Activated T-helper 2 cell treated with anti-CD3 and anti-CD28 coated beads, Interferon-gamma antibody, Interleukin-2, Interleukin-4, amounts not matched to agents 10 μg/mL and 5 μg/mL and 100 μg/mL, durations not matched to agents 14 hours and 24 hours and 36 hours (primary cell): Measurements from ENCODE around the gene ATP6AP1. TPM values are rescaled to one million over a fixed set of nuclear protein-coding genes. Genes with fewer than 3 reads are reported as not detected.
A peak's percentile ranks its signal among the peaks of the same experiment; 100 is the strongest.
"Not testable (repeated sequence)": the region's sequence is repeated elsewhere in the genome, so short reads cannot be mapped to it uniquely, and the experiment has no call there.

Experiments used
- DNase-seq: peaks from one replicate; pipeline ENCODE4 v3.0.0; 2021; ENCODE audit warnings: low spot score
- H3K27ac Mint-ChIP-seq: one replicate; pipeline ENCODE4 v1.8.0; 2021; ENCODE audit warnings: mixed read lengths
- H3K27me3 Mint-ChIP-seq: one replicate; pipeline ENCODE4 v1.8.0; 2021; ENCODE audit warnings: low read depth, mixed read lengths
- H3K36me3 Mint-ChIP-seq: one replicate; pipeline ENCODE4 v1.8.0; 2021; ENCODE audit warnings: low read depth, mixed read lengths
- H3K4me1 Mint-ChIP-seq: one replicate; pipeline ENCODE4 v1.8.0; 2021; ENCODE audit warnings: low read depth, mixed read lengths
- H3K4me3 Mint-ChIP-seq: one replicate; pipeline ENCODE4 v1.8.0; 2021; ENCODE audit warnings: low read depth, mild to moderate bottlenecking, moderate library complexity, mixed read lengths
- H3K9me3 Mint-ChIP-seq: one replicate; pipeline ENCODE4 v1.8.0; 2021; ENCODE audit warnings: mixed read lengths
- intact Hi-C: fragments of 100-400 bp; cut with micrococcal nuclease; formaldehyde crosslinking; loops from one replicate; pipeline ENCODE4 v1.15.1; 2023
- total RNA-seq: library from RNA; stranded (reverse); gene quantifications from 2 replicates; pipeline ENCODE4 v1.2.3, GENCODE V29; 2022

Gene ATP6AP1
- 47.4 and 48.9 TPM in 2 replicates for total RNA-seq

DNA sequence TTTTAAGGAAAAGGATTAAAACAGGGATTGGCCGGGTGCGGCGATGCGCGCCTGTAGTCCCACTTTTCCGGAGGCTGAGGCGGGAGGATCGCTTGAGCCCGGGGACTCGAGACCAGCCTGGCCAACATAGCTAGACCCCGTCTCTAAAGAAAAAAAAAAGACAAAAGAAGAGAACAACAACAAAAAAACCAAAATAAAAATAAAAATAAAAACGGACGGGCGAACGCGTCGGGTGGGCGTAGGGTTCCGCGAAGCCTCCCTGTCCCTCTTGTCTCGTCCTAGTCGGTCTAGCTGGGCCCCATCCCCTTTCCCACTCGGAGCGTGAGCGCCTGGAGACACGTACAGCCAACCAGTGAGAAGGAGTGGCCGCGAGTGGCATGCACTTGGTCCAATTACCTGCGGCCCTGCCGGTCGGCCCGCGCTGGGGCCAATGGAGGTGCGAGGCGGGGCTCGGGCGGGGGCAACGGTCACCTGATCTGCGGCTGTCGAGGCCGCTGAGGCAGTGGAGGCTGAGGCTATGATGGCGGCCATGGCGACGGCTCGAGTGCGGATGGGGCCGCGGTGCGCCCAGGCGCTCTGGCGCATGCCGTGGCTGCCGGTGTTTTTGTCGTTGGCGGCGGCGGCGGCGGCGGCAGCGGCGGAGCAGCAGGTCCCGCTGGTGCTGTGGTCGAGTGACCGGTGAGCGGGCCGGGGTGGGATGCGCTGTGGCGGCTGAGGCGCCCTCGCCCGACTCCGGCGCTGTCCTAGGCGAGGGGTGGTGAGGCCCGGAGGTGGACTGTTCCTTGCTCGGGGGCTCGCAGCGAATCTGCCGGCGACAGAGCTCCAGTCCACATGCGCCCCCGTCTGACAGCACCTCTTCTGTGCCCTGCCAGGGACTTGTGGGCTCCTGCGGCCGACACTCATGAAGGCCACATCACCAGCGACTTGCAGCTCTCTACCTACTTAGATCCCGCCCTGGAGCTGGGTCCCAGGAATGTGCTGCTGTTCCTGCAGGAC lies at the start of gene ATP6AP1:
ATP6AP1 (plus strand) TSS at position 502 of the 996 bp plus-strand sequence; CDS start at position 518, 16 bp downstream.
- peak within 1 kb of the TSS; percentile 72 for H3K27ac Mint-ChIP-seq
- H3K36me3 Mint-ChIP-seq, result peaks cover 13% of the 10 kb centered on the region
- H3K4me1 Mint-ChIP-seq, result peaks cover 19% of the 10 kb centered on the region
- DNase-seq, result peak; percentile 87
- intact Hi-C loops, result loop anchor here (1.0 kb wide), 1 partner anchor 16 kb away; no protein-coding TSS in a partner anchor
- no peaks in the 10 kb centered on the region for H3K27me3 Mint-ChIP-seq
- H3K9me3 Mint-ChIP-seq, result no peaks in the 10 kb centered on the region
- peak within 1 kb of the TSS; percentile 77 for H3K4me3 Mint-ChIP-seq

DNA sequence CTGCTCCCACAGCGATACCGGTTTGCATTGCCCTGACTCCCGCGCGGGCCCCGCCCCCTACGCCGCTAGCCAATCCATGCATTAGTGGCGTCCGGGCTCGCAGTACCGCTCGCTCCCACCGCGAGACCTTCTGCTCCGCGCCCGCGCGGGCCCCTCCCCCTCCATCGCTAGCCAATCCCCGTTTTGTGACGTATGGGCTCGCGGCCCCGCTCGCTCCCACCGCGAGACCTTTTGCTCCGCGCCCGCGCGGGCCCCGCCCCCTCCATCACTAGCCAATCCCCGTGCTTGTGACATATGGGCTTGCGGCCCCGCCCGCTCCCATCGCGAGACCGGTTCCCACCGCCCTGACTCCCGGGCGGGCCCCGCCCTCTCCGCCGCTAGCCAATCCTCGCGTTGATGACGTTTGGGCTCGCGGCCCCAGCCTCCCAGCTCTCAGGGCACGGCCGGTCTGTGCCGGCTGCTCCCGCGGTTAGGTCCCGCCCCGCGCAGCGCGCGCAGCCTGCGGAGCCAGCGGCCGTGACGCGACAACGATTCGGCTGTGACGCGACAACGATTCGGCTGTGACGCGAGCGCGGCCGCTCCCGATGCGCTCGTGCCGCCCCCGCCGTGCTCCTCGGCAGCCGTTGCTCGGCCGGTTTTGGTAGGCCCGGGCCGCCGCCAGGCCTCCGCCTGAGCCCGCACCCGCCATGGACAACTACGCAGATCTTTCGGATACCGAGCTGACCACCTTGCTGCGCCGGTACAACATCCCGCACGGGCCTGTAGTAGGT lies 49.5 kb upstream of the ATP6AP1 start, which contains the start of gene EMD:
EMD (plus strand) TSS at position 497 of the 770 bp plus-strand sequence; CDS start at position 687, 190 bp downstream.
- intact Hi-C loops, result loop anchor here (1.0 to 10.0 kb wide), 3 partner anchors 10 to 454 kb away; partner anchors contain the start of genes ARHGAP4, HCFC1 and TMEM187
- peak within 1 kb of the TSS; percentile 88 for H3K27ac Mint-ChIP-seq
- no peaks in the 10 kb centered on the region for H3K9me3 Mint-ChIP-seq
- peak; percentile 96 for DNase-seq
- peaks cover 9% of the 10 kb centered on the region for H3K4me1 Mint-ChIP-seq
- H3K36me3 Mint-ChIP-seq, result peaks cover 13% of the 10 kb centered on the region
- H3K4me3 Mint-ChIP-seq, result peak within 1 kb of the TSS; percentile 87
- H3K27me3 Mint-ChIP-seq, result no peaks in the 10 kb centered on the region

DNA sequence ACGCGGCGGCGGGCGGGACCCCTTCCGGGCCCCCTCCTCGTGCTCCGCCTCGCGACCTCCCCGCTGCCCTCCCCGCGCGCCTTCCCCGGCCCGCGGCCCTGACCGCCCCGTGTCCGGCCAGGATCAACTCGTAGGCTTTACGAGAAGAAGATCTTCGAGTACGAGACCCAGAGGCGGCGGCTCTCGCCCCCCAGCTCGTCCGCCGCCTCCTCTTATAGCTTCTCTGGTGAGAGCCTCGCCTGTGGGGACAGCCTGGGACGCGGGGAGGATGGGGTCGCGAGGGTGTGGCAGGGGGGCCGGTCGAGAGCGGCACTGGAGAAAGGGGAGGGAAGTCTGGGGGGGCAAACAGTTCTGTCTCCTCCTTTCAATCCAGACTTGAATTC lies 48.9 kb upstream of the ATP6AP1 start:
- Mint-ChIP-seq H3K36me3 (peaks cover 13% of the 10 kb centered on the region), H3K9me3 (no peaks in the 10 kb centered on the region), H3K27ac (peak overlapping the region; percentile 88), H3K4me1 (peaks cover 9% of the 10 kb centered on the region), H3K27me3 (no peaks in the 10 kb centered on the region), H3K4me3 (peak overlapping the region; percentile 87)
- intact Hi-C loops, result loop anchor here (5.0 to 10.0 kb wide), 2 partner anchors 407 to 455 kb away; partner anchors contain the start of genes ARHGAP4, HCFC1 and TMEM187
- DNase-seq, result no peak

GRCh38 chrX:154380153-154380552 lies 48.3 kb upstream of the ATP6AP1 start:
- Mint-ChIP-seq H3K9me3 (no peaks in the 10 kb centered on the region), H3K27me3 (no peaks in the 10 kb centered on the region), H3K27ac (peak overlapping the region; percentile 88), H3K4me3 (peak overlapping the region; percentile 87), H3K36me3 (peaks cover 13% of the 10 kb centered on the region), H3K4me1 (peaks cover 9% of the 10 kb centered on the region)
- intact Hi-C loops, result no loop called here
- no peak for DNase-seq

DNA sequence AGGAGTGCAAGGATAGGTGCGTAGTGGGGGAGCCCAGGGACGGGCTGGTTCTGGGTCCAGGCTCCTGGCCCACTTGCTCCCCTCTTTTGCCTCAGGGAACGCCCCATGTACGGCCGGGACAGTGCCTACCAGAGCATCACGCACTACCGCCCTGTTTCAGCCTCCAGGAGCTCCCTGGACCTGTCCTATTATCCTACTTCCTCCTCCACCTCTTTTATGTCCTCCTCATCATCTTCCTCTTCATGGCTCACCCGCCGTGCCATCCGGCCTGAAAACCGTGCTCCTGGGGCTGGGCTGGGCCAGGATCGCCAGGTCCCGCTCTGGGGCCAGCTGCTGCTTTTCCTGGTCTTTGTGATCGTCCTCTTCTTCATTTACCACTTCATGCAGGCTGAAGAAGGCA lies 47.7 kb upstream of the ATP6AP1 start:
- Mint-ChIP-seq H3K4me1 (peaks cover 9% of the 10 kb centered on the region), H3K27ac (peak overlapping the region; percentile 88), H3K9me3 (no peaks in the 10 kb centered on the region)

GRCh38 chrX:154381271-154381670 lies 47.2 kb upstream of the ATP6AP1 start:
- DNase-seq, result no peak
- Mint-ChIP-seq H3K4me1 (peaks cover 9% of the 10 kb centered on the region), H3K27ac (no peak overlapping the region), H3K27me3 (no peaks in the 10 kb centered on the region), H3K9me3 (no peaks in the 10 kb centered on the region), H3K4me3 (no peak overlapping the region), H3K36me3 (peaks cover 13% of the 10 kb centered on the region)
- intact Hi-C loops, result no loop called here

More for the DNA sequence above, 47.7 kb upstream of the ATP6AP1 start:
- H3K4me3 Mint-ChIP-seq, result peak overlapping the region; percentile 87
- intact Hi-C loops, result no loop called here
- H3K27me3 Mint-ChIP-seq, result no peaks in the 10 kb centered on the region
- no peak for DNase-seq
- H3K36me3 Mint-ChIP-seq, result peaks cover 13% of the 10 kb centered on the region

DNA sequence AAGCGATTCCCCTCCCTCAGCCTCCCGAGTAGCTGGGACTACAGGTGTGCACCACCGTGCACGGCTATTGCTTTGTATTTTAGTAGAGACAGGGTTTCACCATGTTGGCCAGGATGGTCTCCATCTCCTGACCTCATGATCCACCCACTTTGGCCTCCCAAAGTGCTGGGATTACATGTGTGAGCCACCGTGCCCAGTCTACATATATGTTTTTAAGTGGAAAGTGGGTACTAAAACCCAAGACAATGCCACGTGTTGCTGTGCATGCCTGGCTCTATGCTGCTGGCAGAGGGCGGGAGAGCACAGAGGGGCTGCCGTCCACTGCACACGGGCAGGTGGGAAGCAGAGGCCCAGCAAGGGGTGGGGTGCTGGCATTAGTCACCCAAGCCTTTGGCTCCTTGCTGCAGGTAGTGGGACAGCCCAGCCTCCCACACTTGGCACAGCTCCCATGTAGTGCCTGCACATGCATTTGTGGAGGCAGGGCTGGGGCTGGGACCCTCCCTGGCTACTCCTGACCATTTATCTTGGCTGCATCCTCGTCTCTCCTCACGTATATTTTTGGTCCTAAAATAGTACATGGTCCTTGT lies 45.9 kb upstream of the ATP6AP1 start:
- no peak for DNase-seq
- no peaks in the 10 kb centered on the region for H3K9me3 Mint-ChIP-seq
- intact Hi-C loops, result no loop called here
- no peak overlapping the region for H3K4me3 Mint-ChIP-seq
- no peaks in the 10 kb centered on the region for H3K27me3 Mint-ChIP-seq
- peaks cover 13% of the 10 kb centered on the region for H3K36me3 Mint-ChIP-seq
- H3K4me1 Mint-ChIP-seq, result peaks cover 8% of the 10 kb centered on the region
- no peak overlapping the region for H3K27ac Mint-ChIP-seq

DNA sequence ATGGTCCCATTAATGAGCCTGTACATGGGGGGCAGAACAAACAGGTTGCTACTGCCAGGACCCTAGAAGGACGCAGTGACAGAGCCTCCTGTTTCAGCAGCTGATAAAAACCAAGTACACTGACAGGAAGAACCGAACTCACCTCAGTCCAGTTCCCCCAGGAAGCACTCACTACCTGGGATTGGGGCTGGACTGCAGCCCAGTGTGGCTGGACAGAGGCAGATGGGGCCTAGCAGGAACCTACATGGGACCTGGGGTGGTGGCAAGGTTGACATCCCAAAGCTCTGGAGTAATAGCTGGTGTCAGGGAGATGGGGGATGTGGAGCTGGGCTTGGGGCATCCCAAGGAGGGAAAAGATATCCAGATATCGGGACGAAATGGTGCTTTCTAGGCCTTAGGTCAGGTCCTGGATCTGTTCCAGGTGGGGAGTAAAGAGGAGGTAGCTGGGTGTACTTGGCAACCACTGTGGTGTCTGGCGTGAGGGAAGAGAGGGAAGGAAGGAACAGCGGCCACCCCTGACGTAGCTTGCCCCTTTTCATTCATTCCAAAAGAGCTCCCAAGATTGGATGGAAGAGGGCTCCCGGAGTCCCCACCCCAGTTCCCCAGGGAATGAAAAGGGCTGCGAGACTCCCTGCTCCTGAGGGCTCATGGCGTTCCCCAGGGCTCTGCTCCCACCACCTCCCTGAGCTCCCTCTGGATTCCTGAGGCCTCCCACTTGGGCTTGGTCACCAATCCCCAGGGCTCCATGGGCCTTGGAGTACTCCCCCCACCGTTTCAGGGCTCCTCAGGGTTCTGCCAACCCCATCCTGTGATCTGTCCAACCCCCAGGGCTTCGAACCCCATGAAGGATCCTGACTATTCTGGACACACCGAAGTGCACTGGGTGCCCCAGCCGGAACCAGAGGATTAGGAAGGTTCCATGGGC lies 44.9 kb upstream of the ATP6AP1 start:
- H3K36me3 Mint-ChIP-seq, result peaks cover 13% of the 10 kb centered on the region
- DNase-seq, result no peak
- intact Hi-C loops, result no loop called here
- H3K4me3 Mint-ChIP-seq, result no peak overlapping the region
- H3K4me1 Mint-ChIP-seq, result peaks cover 8% of the 10 kb centered on the region
- H3K9me3 Mint-ChIP-seq, result no peaks in the 10 kb centered on the region
- no peak overlapping the region for H3K27ac Mint-ChIP-seq
- H3K27me3 Mint-ChIP-seq, result no peaks in the 10 kb centered on the region

GRCh38 chrX:154384284-154384892 lies 44.1 kb upstream of the ATP6AP1 start:
- DNase-seq, result no peak
- Mint-ChIP-seq H3K27ac (no peak overlapping the region), H3K36me3 (peaks cover 13% of the 10 kb centered on the region), H3K4me3 (no peak overlapping the region), H3K9me3 (no peaks in the 10 kb centered on the region), H3K4me1 (peaks cover 8% of the 10 kb centered on the region), H3K27me3 (no peaks in the 10 kb centered on the region)
- intact Hi-C loops, result no loop called here

GRCh38 chrX:154388094-154388493 lies 40.4 kb upstream of the ATP6AP1 start:
- H3K36me3 Mint-ChIP-seq, H3K27me3 Mint-ChIP-seq, DNase-seq, H3K4me1 Mint-ChIP-seq, H3K4me3 Mint-ChIP-seq, H3K9me3 Mint-ChIP-seq, intact Hi-C loops, H3K27ac Mint-ChIP-seq: not testable (repeated sequence)

DNA sequence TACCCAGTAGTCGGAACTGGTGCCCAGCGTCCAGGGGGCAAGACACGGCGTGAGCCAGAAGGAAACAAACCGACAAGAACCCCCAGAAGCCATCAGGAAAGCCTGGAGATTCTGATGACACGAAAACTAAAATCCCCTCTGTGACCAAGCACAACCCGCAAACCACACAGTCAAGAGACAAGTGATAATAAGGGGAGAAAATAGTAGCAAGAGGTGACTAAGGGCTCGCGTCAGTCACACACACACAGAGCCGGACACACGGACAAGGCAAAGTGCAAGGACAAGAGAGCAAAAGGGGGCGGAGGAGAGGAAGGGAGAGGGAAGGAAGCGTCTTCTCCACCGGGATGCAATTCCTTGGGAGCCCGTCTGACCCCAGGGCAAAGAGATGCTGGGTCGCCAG lies 39.8 kb upstream of the ATP6AP1 start:
- intact Hi-C loops, H3K9me3 Mint-ChIP-seq, DNase-seq, H3K27me3 Mint-ChIP-seq, H3K36me3 Mint-ChIP-seq, H3K4me1 Mint-ChIP-seq, H3K4me3 Mint-ChIP-seq, H3K27ac Mint-ChIP-seq: not testable (repeated sequence)
